ENCODE measurements around the gene QRFP. TPM values are rescaled to one million over a fixed set of nuclear protein-coding genes. Genes with fewer than 3 reads are reported as not detected.

QRFP gene
- total and polyA plus RNA-seq, 2 of the 8 experiments (the other 6 are each of a cell fraction or from before 2014, with no cell fraction given) = not detected

- no peak overlapping the region for H3K9ac ChIP-seq (replicated peaks in 1 of 4; ENCODE audit: extremely low read depth in 1 of 4, low read depth in 3 of 4, low read length in 3 of 4)
- H3K27me3 ChIP-seq (replicated peaks in 1 of 4; ENCODE audit: control insufficient read depth in 3 of 4, extremely low read depth in 1 of 4, insufficient read depth in 3 of 4, low read length in 3 of 4) = no peaks in the 10 kb centered on the region
- H2AK5ac ChIP-seq (ENCODE audit: low read depth, low read length) = no peak overlapping the region
- H2BK15ac ChIP-seq (ENCODE audit: low read length) = no peak overlapping the region; the same call in 1 of the 2 replicates
- no peak overlapping the region for H3K4me3 ChIP-seq (ENCODE audit: extremely low read depth in 1 of 4, insufficient read depth in 2 of 4, low read depth in 3 of 4, low read length in 4 of 4)
- H3K4me2 ChIP-seq (ENCODE audit: insufficient read depth in 1 of 2, low read depth in 2 of 2, low read length in 2 of 2) = no peak overlapping the region
- H2BK12ac ChIP-seq (ENCODE audit: low read depth, low read length) = no peak overlapping the region
- H4K91ac ChIP-seq (replicated peaks; ENCODE audit: insufficient read length, low read length) = no peak overlapping the region
- H2BK5ac ChIP-seq (ENCODE audit: low read depth, low read length) = no peak overlapping the region
- no peak overlapping the region for H3K56ac ChIP-seq (replicated peaks; ENCODE audit: insufficient read length, low read depth, low read length)
- no peaks in the 10 kb centered on the region for H3K36me3 ChIP-seq (ENCODE audit: control insufficient read depth in 2 of 4, insufficient read depth in 4 of 4, low read length in 3 of 4)
- H3K4me1 ChIP-seq (replicated peaks in 1 of 4; ENCODE audit: control insufficient read depth in 3 of 4, insufficient read depth in 4 of 4, low read length in 3 of 4) = peaks cover 0 to 15% (median 2%) of the 10 kb centered on the region in 4 experiments; a peak in 6 of 7 replicates
- H3K4ac ChIP-seq (replicated peaks; ENCODE audit: insufficient read length, low read depth, low read length) = no peak overlapping the region
- no peaks in the 10 kb centered on the region for H3K9me3 ChIP-seq (ENCODE audit: insufficient read depth in 2 of 2, low read depth in 1 of 2, low read length in 1 of 2)
- H4K5ac ChIP-seq (ENCODE audit: insufficient read length, low read depth, low read length) = no peak overlapping the region
- H3K79me1 ChIP-seq (ENCODE audit: low read depth, low read length) = no peaks in the 10 kb centered on the region
- H2BK20ac ChIP-seq (ENCODE audit: low read length) = no peak overlapping the region
- H3K79me2 ChIP-seq (ENCODE audit: control insufficient read depth in 1 of 2, insufficient read depth in 2 of 2, low read length in 2 of 2) = no peaks in the 10 kb centered on the region
- H4K20me1 ChIP-seq (replicated peaks in 1 of 2; ENCODE audit: control insufficient read depth in 1 of 2, insufficient read depth in 2 of 2, low read length in 2 of 2) = no peaks in the 10 kb centered on the region
- H4K8ac ChIP-seq (ENCODE audit: extremely low read depth, insufficient read depth, low read length) = peak overlapping the region; percentile 48; the same call in 1 of the 2 replicates
- CTCF ChIA-PET (ENCODE audit: partially characterized antibody) = interaction anchor here (0.9 to 1.6 kb wide), 13 partner anchors 12 to 211 kb away, joined by 3 to 6 read pairs (median 4); no protein-coding TSS in a partner anchor
- DNase-seq (ENCODE audit: low read depth in 1 of 2, low spot score in 2 of 2) (no peak), FAIRE-seq (no peak)
- POLR2A ChIA-PET (ENCODE audit: partially characterized antibody) = interaction anchor here (0.8 to 1.8 kb wide), 5 partner anchors 10 to 23 kb away, joined by 3 to 9 read pairs (median 4); no protein-coding TSS in a partner anchor
- no peak overlapping the region for H2BK120ac ChIP-seq (replicated peaks; ENCODE audit: low read depth, low read length)
- TF ChIP-seq TCF12 (IDR thresholded peaks at IDR 0.05; ENCODE audit: low read depth, low read length) (no peak), ASH2L (IDR thresholded peaks at IDR 0.05; ENCODE audit: low read length) (no peak)
- H3K23me2 ChIP-seq (ENCODE audit: low read depth, low read length) = no peaks in the 10 kb centered on the region
- H2AFZ ChIP-seq (ENCODE audit: low read length) = no peak overlapping the region
- WGBS, 2 experiments (ENCODE audit: extremely low coverage in 1 of 2, insufficient coverage in 1 of 2, insufficient read length in 1 of 2, insufficient replicate concordance in 2 of 2, low coverage in 1 of 2, low lambda C conversion rate in 2 of 2, missing lambda C conversion rate in 1 of 2) = 91% methylated on average over 34 of the region's 38 CpGs; no CpG with 5 or more reads in 1 of the 2 experiments
- no peak overlapping the region for H3K23ac ChIP-seq (ENCODE audit: insufficient read length)
- H3K18ac ChIP-seq (ENCODE audit: extremely low read depth, low read length) = peak overlapping the region; percentile 19
- no peak overlapping the region for H3K27ac ChIP-seq (ENCODE audit: low read depth, low read length)
- H3K14ac ChIP-seq (ENCODE audit: insufficient read length) = no peak overlapping the region
Observed at GRCh38 chr9:130912932-130913598, 16.5 kb upstream of the QRFP start.

Data from H1 (cell line).